ENCODE results near the gene CAV1. TPM values are rescaled to one million over a fixed set of nuclear protein-coding genes. Genes with fewer than 3 reads are reported as not detected.

Gene CAV1
- total RNA-seq, 1 experiment from 2014 or later = 20.2 TPM

- WGBS (ENCODE audit: extremely low coverage, insufficient read length, low lambda C conversion rate) = no CpG with 5 or more reads among the region's 7 CpGs
- no peak overlapping the region for H4K91ac ChIP-seq (ENCODE audit: insufficient read length, low read depth, low read length)
- H3K79me1 ChIP-seq (ENCODE audit: insufficient read depth, low read depth, low read length, poor library complexity, severe bottlenecking) = no peaks in the 10 kb centered on the region
- no peak overlapping the region for H4K8ac ChIP-seq (replicated peaks; ENCODE audit: insufficient read length, low read depth, low read length)
- Mint-ChIP-seq H3K4me1 (peaks cover 0 to 9% of the 10 kb centered on the region in 2 experiments; a peak in 2 of 4 replicates), H3K9me3 (no peaks in the 10 kb centered on the region), H3K4me3 (no peak overlapping the region), H3K27ac (no peak overlapping the region), H3K36me3 (ENCODE audit: insufficient read depth in 1 of 3, low read depth in 3 of 3) (peaks cover 0 to 9% (median 0%) of the 10 kb centered on the region in 3 experiments; a peak in 1 of 7 replicates), H3K27me3 (ENCODE audit: low read depth) (peaks cover 2% of the 10 kb centered on the region; the same call in 1 of the 2 replicates)
- no peaks in the 10 kb centered on the region for H3K9me3 ChIP-seq (ENCODE audit: control insufficient read depth, low read depth, low read length)
- H2BK20ac ChIP-seq (ENCODE audit: low read depth, low read length, poor library complexity, severe bottlenecking) = no peak overlapping the region
- H3K4me2 ChIP-seq (ENCODE audit: insufficient read depth, insufficient read length, low read length) = no peak overlapping the region
- no peak overlapping the region for H2AK5ac ChIP-seq (ENCODE audit: insufficient read length, low read length)
- H3K56ac ChIP-seq (ENCODE audit: insufficient read length, low read depth, low read length) = no peak overlapping the region
- H3K4ac ChIP-seq (ENCODE audit: low read depth, low read length) = no peak overlapping the region
- no peak overlapping the region for H3K9ac ChIP-seq (ENCODE audit: extremely low read depth, insufficient read length, low read length)
- H2BK5ac ChIP-seq (ENCODE audit: insufficient read length, low read length) = no peak overlapping the region
- no peak overlapping the region for H3K23ac ChIP-seq (ENCODE audit: insufficient read length, low read depth, low read length)
- H2BK15ac ChIP-seq (ENCODE audit: low read depth, low read length) = no peak overlapping the region
- no peaks in the 10 kb centered on the region for H3K79me2 ChIP-seq (ENCODE audit: insufficient read depth, low read length)
- no peaks in the 10 kb centered on the region for H4K20me1 ChIP-seq (ENCODE audit: control insufficient read depth, insufficient read depth, insufficient read length)
- no peak overlapping the region for H3K18ac ChIP-seq (ENCODE audit: insufficient read length, low read depth, low read length)
- H2BK120ac ChIP-seq (ENCODE audit: low read depth, low read length, poor library complexity, severe bottlenecking) = no peak overlapping the region
- H3T11ph ChIP-seq (ENCODE audit: low read length) = no peak overlapping the region
- no peak for DNase-seq
- no peak overlapping the region for H3K14ac ChIP-seq (ENCODE audit: insufficient read depth, low read length)
- H2BK12ac ChIP-seq (ENCODE audit: insufficient read length, low read depth, low read length) = no peak overlapping the region
- H3K27me3 ChIP-seq (ENCODE audit: insufficient read depth, low read length) = no peaks in the 10 kb centered on the region
- H4K5ac ChIP-seq (ENCODE audit: insufficient read length, low read depth, low read length) = no peak overlapping the region
- H3K4me1 ChIP-seq (ENCODE audit: insufficient read depth, low read length) = no peaks in the 10 kb centered on the region
- TF ChIP-seq, protein P1, sequence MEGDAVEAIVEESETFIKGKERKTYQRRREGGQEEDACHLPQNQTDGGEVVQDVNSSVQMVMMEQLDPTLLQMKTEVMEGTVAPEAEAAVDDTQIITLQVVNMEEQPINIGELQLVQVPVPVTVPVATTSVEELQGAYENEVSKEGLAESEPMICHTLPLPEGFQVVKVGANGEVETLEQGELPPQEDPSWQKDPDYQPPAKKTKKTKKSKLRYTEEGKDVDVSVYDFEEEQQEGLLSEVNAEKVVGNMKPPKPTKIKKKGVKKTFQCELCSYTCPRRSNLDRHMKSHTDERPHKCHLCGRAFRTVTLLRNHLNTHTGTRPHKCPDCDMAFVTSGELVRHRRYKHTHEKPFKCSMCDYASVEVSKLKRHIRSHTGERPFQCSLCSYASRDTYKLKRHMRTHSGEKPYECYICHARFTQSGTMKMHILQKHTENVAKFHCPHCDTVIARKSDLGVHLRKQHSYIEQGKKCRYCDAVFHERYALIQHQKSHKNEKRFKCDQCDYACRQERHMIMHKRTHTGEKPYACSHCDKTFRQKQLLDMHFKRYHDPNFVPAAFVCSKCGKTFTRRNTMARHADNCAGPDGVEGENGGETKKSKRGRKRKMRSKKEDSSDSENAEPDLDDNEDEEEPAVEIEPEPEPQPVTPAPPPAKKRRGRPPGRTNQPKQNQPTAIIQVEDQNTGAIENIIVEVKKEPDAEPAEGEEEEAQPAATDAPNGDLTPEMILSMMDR (conservative IDR thresholded peaks at IDR 0.05) = no peak
- no peak overlapping the region for H2AFZ ChIP-seq (ENCODE audit: low read length)
- no peaks in the 10 kb centered on the region for H3K23me2 ChIP-seq (ENCODE audit: insufficient read length, low read depth, low read length, poor library complexity, severe bottlenecking)
- H3K27ac ChIP-seq (ENCODE audit: insufficient read length, low read depth, low read length) = no peak overlapping the region
These were observed 35.5 kb downstream of the CAV1 start for GRCh38 chr7:116560021-116560970.

Measured in H9 (cell line).